H1 (cell line): Measurements from ENCODE around the gene RAB35. TPM values are rescaled to one million over a fixed set of nuclear protein-coding genes. Genes with fewer than 3 reads are reported as not detected.

Source experiments
- CTCF ChIA-PET: fragments of 300-600 bp; sonication (Branson Sonifier 250); formaldehyde crosslinking; loops from one replicate; lab custom pipeline; 2021; ENCODE audit not compliant: partially characterized antibody; lab: Charles Lee
- POLR2A ChIA-PET: fragments of 300-600 bp; sonication (Branson Sonifier 250); formaldehyde crosslinking; loops from one replicate; lab custom pipeline; 2021; ENCODE audit warnings: inconsistent platforms; ENCODE audit not compliant: partially characterized antibody; lab: Charles Lee
- DNase-seq, 2 experiments: peaks; one replicate each; pipeline versions ENCODE4 v3.0.0 to v3.0.0-alpha.2; 2010 to 2022; ENCODE audit warnings: low spot score in 2 of 2, low read depth in 1 of 2, mixed read lengths in 1 of 2
- FAIRE-seq: peaks from 2 replicates; lab custom pipeline; 2011; peaks lifted over from hg19 to GRCh38; lab: Jason Lieb, UNC
- H2AFZ ChIP-seq: 2 replicates; pipeline ENCODE4 v1.8.1; 2012; ENCODE audit warnings: low read length, inconsistent platforms
- H2AK5ac ChIP-seq: 2 replicates; pipeline ENCODE4 v1.6.1; 2013; ENCODE audit warnings: low read depth, low read length
- H2BK120ac ChIP-seq: replicated peaks from 2 replicates; pipeline ENCODE3; 2013; ENCODE audit warnings: low read depth, low read length, inconsistent platforms
- H2BK12ac ChIP-seq: 2 replicates; pipeline ENCODE4 v1.6.1; 2013; ENCODE audit warnings: low read depth, low read length
- H2BK15ac ChIP-seq: 2 replicates; pipeline ENCODE4 v1.6.1; 2013; ENCODE audit warnings: low read length
- H2BK20ac ChIP-seq: 2 replicates; pipeline ENCODE4 v1.6.1; 2013; ENCODE audit warnings: low read length
- H2BK5ac ChIP-seq: 2 replicates; pipeline ENCODE4 v1.6.1; 2013; ENCODE audit warnings: low read depth, low read length
- H3K14ac ChIP-seq: 2 replicates; pipeline ENCODE4 v1.6.1; 2013; ENCODE audit warnings: inconsistent platforms; ENCODE audit not compliant: insufficient read length
- H3K18ac ChIP-seq: 2 replicates; pipeline ENCODE4 v1.6.1; 2013; ENCODE audit warnings: low read length; ENCODE audit errors: extremely low read depth
- H3K23ac ChIP-seq: 2 replicates; pipeline ENCODE4 v1.6.1; 2013; ENCODE audit warnings: inconsistent platforms; ENCODE audit not compliant: insufficient read length
- H3K23me2 ChIP-seq: 2 replicates; pipeline ENCODE4 v1.6.1; 2013; ENCODE audit warnings: low read depth, low read length
- H3K27ac ChIP-seq: 2 replicates; pipeline ENCODE4 v1.6.1; 2011; ENCODE audit warnings: low read depth, low read length, inconsistent platforms
- H3K27me3 ChIP-seq, 4 experiments: replicated peaks in 1 of 4; 1 replicate in 1 of 4; 2 replicates in 3 of 4; pipeline versions ENCODE4 v1.6.1 to v1.8.1; 2011 to 2013; ENCODE audit warnings: low read length in 3 of 4, mild to moderate bottlenecking in 3 of 4, inconsistent platforms in 2 of 4, mixed read lengths in 2 of 4, moderate library complexity in 1 of 4; ENCODE audit not compliant: control insufficient read depth in 3 of 4, insufficient read depth in 3 of 4; ENCODE audit errors: extremely low read depth in 1 of 4
- H3K36me3 ChIP-seq, 4 experiments: 2 replicates each; pipeline versions ENCODE4 v1.6.1 to v1.8.1; 2011 to 2013; ENCODE audit warnings: mild to moderate bottlenecking in 4 of 4, low read length in 3 of 4, moderate library complexity in 2 of 4, control low read depth in 1 of 4, inconsistent platforms in 1 of 4; ENCODE audit not compliant: insufficient read depth in 4 of 4, control insufficient read depth in 2 of 4
- H3K4ac ChIP-seq: replicated peaks from 2 replicates; pipeline ENCODE3; 2013; ENCODE audit warnings: low read length, low read depth, mixed read lengths, inconsistent platforms; ENCODE audit not compliant: insufficient read length
- H3K4me1 ChIP-seq, 4 experiments: replicated peaks in 1 of 4; 1 replicate in 1 of 4; 2 replicates in 3 of 4; pipeline versions ENCODE4 v1.6.1 to v1.8.1; 2011 to 2013; ENCODE audit warnings: low read length in 3 of 4, inconsistent platforms in 2 of 4, mixed read lengths in 1 of 4; ENCODE audit not compliant: insufficient read depth in 4 of 4, control insufficient read depth in 3 of 4
- H3K4me2 ChIP-seq, 2 experiments: 2 replicates each; pipeline versions ENCODE4 v1.6.1 to v1.8.1; 2011 to 2013; ENCODE audit warnings: low read depth in 2 of 2, low read length in 2 of 2, control low read depth in 1 of 2, inconsistent platforms in 1 of 2, mild to moderate bottlenecking in 1 of 2; ENCODE audit not compliant: insufficient read depth in 1 of 2
- H3K4me3 ChIP-seq, 4 experiments: fragments of 200-600, 300-600 bp in 1 of 4; sonication (generic), shearing (Covaris generic), sonication (Bioruptor Twin) in 1 of 4; 2 replicates each; pipeline versions ENCODE4 v1.5.1 to v1.8.1; 2011 to 2016; ENCODE audit warnings: low read length in 4 of 4, low read depth in 3 of 4, control low read depth in 2 of 4, inconsistent platforms in 2 of 4, mild to moderate bottlenecking in 2 of 4, mixed read lengths in 1 of 4, moderate library complexity in 1 of 4; ENCODE audit not compliant: insufficient read depth in 2 of 4; ENCODE audit errors: extremely low read depth in 1 of 4
- H3K56ac ChIP-seq: replicated peaks from 2 replicates; pipeline ENCODE3; 2013; ENCODE audit warnings: low read depth, mild to moderate bottlenecking, mixed read lengths, low read length, inconsistent platforms; ENCODE audit not compliant: insufficient read length
- H3K79me1 ChIP-seq: 2 replicates; pipeline ENCODE4 v1.6.1; 2013; ENCODE audit warnings: low read depth, low read length, control low read depth
- H3K79me2 ChIP-seq, 2 experiments: 2 replicates each; pipeline versions ENCODE4 v1.6.1 to v1.8.1; 2012 to 2013; ENCODE audit warnings: low read length in 2 of 2, mild to moderate bottlenecking in 2 of 2, inconsistent platforms in 1 of 2; ENCODE audit not compliant: insufficient read depth in 2 of 2, control insufficient read depth in 1 of 2
- H3K9ac ChIP-seq, 4 experiments: replicated peaks in 1 of 4; 1 replicate in 1 of 4; 2 replicates in 3 of 4; pipeline versions ENCODE4 v1.6.1 to v1.8.1; 2011 to 2013; ENCODE audit warnings: low read depth in 3 of 4, low read length in 3 of 4, control low read depth in 2 of 4, mild to moderate bottlenecking in 2 of 4, moderate library complexity in 2 of 4, inconsistent platforms in 1 of 4; ENCODE audit errors: extremely low read depth in 1 of 4
- H3K9me3 ChIP-seq, 2 experiments: 2 replicates each; pipeline versions ENCODE4 v1.6.1 to v1.8.1; 2012 to 2013; ENCODE audit warnings: mild to moderate bottlenecking in 2 of 2, moderate library complexity in 2 of 2, control low read depth in 1 of 2, inconsistent platforms in 1 of 2, low read depth in 1 of 2, low read length in 1 of 2, mixed read lengths in 1 of 2; ENCODE audit not compliant: insufficient read depth in 2 of 2
- H4K20me1 ChIP-seq, 2 experiments: replicated peaks in 1 of 2; 2 replicates each; pipeline versions ENCODE3 to v1.8.1; 2011 to 2013; ENCODE audit warnings: inconsistent platforms in 2 of 2, low read length in 2 of 2, mild to moderate bottlenecking in 1 of 2; ENCODE audit not compliant: insufficient read depth in 2 of 2, control insufficient read depth in 1 of 2
- H4K5ac ChIP-seq: 2 replicates; pipeline ENCODE4 v1.6.1; 2013; ENCODE audit warnings: low read length, low read depth, mixed read lengths, inconsistent platforms; ENCODE audit not compliant: insufficient read length
- H4K8ac ChIP-seq: 2 replicates; pipeline ENCODE4 v1.8.0; 2013; ENCODE audit warnings: mild to moderate bottlenecking, moderate library complexity, low read length, inconsistent platforms; ENCODE audit not compliant: insufficient read depth; ENCODE audit errors: extremely low read depth
- H4K91ac ChIP-seq: replicated peaks from 2 replicates; pipeline ENCODE3; 2013; ENCODE audit warnings: low read length, mixed read lengths, inconsistent platforms; ENCODE audit not compliant: insufficient read length
- CBX5 ChIP-seq: fragments of 300-800, 300-1000 bp; sonication (generic); IDR thresholded peaks from 2 replicates; pipeline ENCODE4 v1.7.1; 2016; ENCODE audit warnings: antibody characterized with exemption, low read length, low read depth
- CEBPB ChIP-seq: IDR thresholded peaks from 2 replicates; pipeline ENCODE4 v1.6.1; 2012; ENCODE audit warnings: low read depth, low read length
- CREB1 ChIP-seq: IDR thresholded peaks from 2 replicates; pipeline ENCODE4 v1.6.1; 2012; ENCODE audit warnings: inconsistent platforms
- CTBP2 ChIP-seq: IDR thresholded peaks from 2 replicates; pipeline ENCODE4 v1.7.0; 2011; ENCODE audit warnings: borderline replicate concordance, mild to moderate bottlenecking, moderate library complexity, mixed read lengths, low read length; ENCODE audit not compliant: insufficient read depth, insufficient read length
- GTF2F1 ChIP-seq: IDR thresholded peaks from 2 replicates; pipeline ENCODE4 v1.6.1; 2012; ENCODE audit warnings: low read depth, low read length, improper control_type of control experiment, borderline replicate concordance
- JUN ChIP-seq: IDR thresholded peaks from 2 replicates; pipeline ENCODE4 v1.6.1; 2011; ENCODE audit warnings: low read depth, mild to moderate bottlenecking, improper control_type of control experiment, low read length
- MAFK ChIP-seq: IDR thresholded peaks from 2 replicates; pipeline ENCODE4 v1.6.1; 2012; ENCODE audit warnings: low read depth, mild to moderate bottlenecking, improper control_type of control experiment, low read length
- PHF8 ChIP-seq: fragments of 200-600 bp; sonication (generic); conservative IDR thresholded peaks from 2 replicates; pipeline ENCODE4 v1.7.1; 2012; ENCODE audit warnings: low read depth, mild to moderate bottlenecking, inconsistent platforms, low read length, moderate library complexity
- POLR2A ChIP-seq, 2 experiments: IDR thresholded peaks; 1 replicate in 1 of 2; 2 replicates in 1 of 2; pipeline ENCODE4 v1.6.1; 2011; ENCODE audit warnings: low read depth in 2 of 2, low read length in 2 of 2, mild to moderate bottlenecking in 2 of 2; ENCODE audit errors: control extremely low read depth in 1 of 2
- RBBP5 ChIP-seq: IDR thresholded peaks from 2 replicates; pipeline ENCODE4 v1.7.1; 2012; ENCODE audit warnings: low read depth, mild to moderate bottlenecking, inconsistent platforms, low read length, moderate library complexity, borderline replicate concordance
- RNF2 ChIP-seq: fragments of 200-900, 300-1000 bp; sonication (generic); IDR thresholded peaks from 2 replicates; pipeline ENCODE4 v1.7.1; 2016; ENCODE audit warnings: borderline replicate concordance, low read depth, mild to moderate bottlenecking, antibody characterized with exemption, low read length; ENCODE audit not compliant: poor library complexity, severe bottlenecking; ENCODE audit errors: missing control alignments
- SIN3A ChIP-seq, 2 experiments: IDR thresholded peaks in 1 of 2; conservative IDR thresholded peaks in 1 of 2; 2 replicates each; pipeline ENCODE4 v1.6.1; 2011 to 2012; ENCODE audit warnings: low read length in 2 of 2, improper control_type of control experiment in 1 of 2, low read depth in 1 of 2, mild to moderate bottlenecking in 1 of 2
- SP2 ChIP-seq: IDR thresholded peaks from 2 replicates; pipeline ENCODE4 v1.6.1; 2012; ENCODE audit warnings: mild to moderate bottlenecking, low read length, inconsistent platforms
- TBP ChIP-seq: IDR thresholded peaks from 2 replicates; pipeline ENCODE4 v1.6.1; 2011; ENCODE audit warnings: low read depth, low read length, improper control_type of control experiment
- WGBS, 2 experiments: shearing (Covaris generic) in 1 of 2; methylation state at CpG; one replicate each; pipeline versions ENCODE4 v1.1.6 to v1.1.7; 2013 to 2015; ENCODE audit warnings: low lambda C conversion rate in 2 of 2, mixed read lengths in 2 of 2, inconsistent platforms in 1 of 2, low coverage in 1 of 2, missing lambda C conversion rate in 1 of 2; ENCODE audit not compliant: insufficient replicate concordance in 2 of 2, insufficient coverage in 1 of 2, insufficient read length in 1 of 2; ENCODE audit errors: extremely low coverage in 1 of 2, missing lambda C conversion rate in 1 of 2; 5-methylcytosine and 5-hydroxymethylcytosine counted together
- polyA plus RNA-seq, 7 experiments: library from polyadenylated mRNA; depleted of rRNA in 3 of 7; stranded (reverse) in 5 of 7; unstranded in 2 of 7; fragments of >200 nt in 5 of 7; fragments of 200-250 nt in 2 of 7; gene quantifications; 1 replicate in 5 of 7; 2 replicates in 1 of 7; 4 replicates in 1 of 7; pipeline versions ENCODE4 v1.2.1 to v1.2.3, GENCODE V29; 2011 to 2013; ENCODE audit warnings: missing spikeins in 2 of 7, mixed read lengths in 2 of 7
- total RNA-seq: library from RNA; stranded (reverse); fragmentation: NEBNext Ultra II Directional; extraction: Animal tissue kit (Norgen Biotek cat#: 25700); gene quantifications from 2 replicates; pipeline ENCODE4 v1.2.1, GENCODE V29; 2021

The RAB35 gene
- total and polyA plus RNA-seq, 2 of the 8 experiments (the other 6 are each of a cell fraction or from before 2014, with no cell fraction given), result 33.4 to 39.0 TPM

- no peak overlapping the region for H4K5ac ChIP-seq
- H3K56ac ChIP-seq, result no peak overlapping the region
- FAIRE-seq (no peak), DNase-seq (no peak)
- 90% methylated on average over 2 of the region's 2 CpGs; no CpG with 5 or more reads in 1 of the 2 experiments for WGBS, 2 experiments
- no peak overlapping the region; a peak in 1 of 7 replicates for H3K9ac ChIP-seq
- ChIA-PET CTCF (interaction anchor here (0.7 to 2.1 kb wide), 3 partner anchors 9 to 27 kb away, joined by 3 to 4 read pairs (median 3); partner anchors contain the start of gene RAB35), POLR2A (interaction anchor here (0.8 to 11.7 kb wide), 5 partner anchors 12 to 111 kb away, joined by 3 to 96 read pairs (median 12); partner anchors contain the start of genes BICDL1, RAB35 and RPLP0)
- no peaks in the 10 kb centered on the region for H3K27me3 ChIP-seq
- no peak overlapping the region for H3K4ac ChIP-seq
- peaks cover 13 to 42% (median 32%) of the 10 kb centered on the region in 4 experiments for H3K4me1 ChIP-seq
- H3K23me2 ChIP-seq, result peaks cover 4% of the 10 kb centered on the region; the same call in 1 of the 2 replicates
- 0 out of 2 replicates have a peak overlapping the region, but pooled peaks have one; percentile 60 for H2BK12ac ChIP-seq
- no peak overlapping the region for H3K4me3 ChIP-seq
- no peaks in the 10 kb centered on the region; a peak in 1 of 8 replicates for H3K36me3 ChIP-seq
- no peak overlapping the region for H3K14ac ChIP-seq
- H4K91ac ChIP-seq, result no peak overlapping the region
- no peaks in the 10 kb centered on the region for H3K79me1 ChIP-seq
- no peak overlapping the region for H2AK5ac ChIP-seq
- H2BK15ac ChIP-seq, result peak overlapping the region; percentile 65; the same call in 1 of the 2 replicates
- H2BK120ac ChIP-seq, result no peak overlapping the region
- H2BK5ac ChIP-seq, result no peak overlapping the region
- no peak overlapping the region for H2AFZ ChIP-seq
- no peaks in the 10 kb centered on the region for H3K79me2 ChIP-seq
- no peak overlapping the region for H3K4me2 ChIP-seq
- H3K27ac ChIP-seq, result no peak overlapping the region
- no peak overlapping the region for H3K23ac ChIP-seq
- H4K20me1 ChIP-seq, result peaks cover 0 to 4% of the 10 kb centered on the region in 2 experiments
- H3K18ac ChIP-seq, result no peak overlapping the region
- H2BK20ac ChIP-seq, result no peak overlapping the region
- no peak overlapping the region for H4K8ac ChIP-seq
- H3K9me3 ChIP-seq, result no peaks in the 10 kb centered on the region
- TF ChIP-seq JUN (no peak), CTBP2 (no peak), CBX5 (no peak), RBBP5 (no peak), RNF2 (no peak), CREB1 (no peak), TBP (no peak), CEBPB (no peak), SIN3A (conservative IDR thresholded peaks at IDR 0.05 in 1 of 2, IDR thresholded peaks at IDR 0.05 in 1 of 2; ENCODE audit: low read depth in 1 of 2, low read length in 2 of 2) (no peak), GTF2F1 (no peak), PHF8 (no peak), MAFK (no peak), POLR2A (IDR thresholded peaks at IDR 0.05; ENCODE audit: control extremely low read depth in 1 of 2, low read depth in 2 of 2, low read length in 2 of 2) (no peak), SP2 (no peak)
These were observed 26.8 kb downstream of the RAB35 start for GRCh38 chr12:120089796-120090195.
